Omental fat pad (tissue), 4 donors: Measurements from ENCODE around the gene CALCR. TPM values are rescaled to one million over a fixed set of nuclear protein-coding genes. Genes with fewer than 3 reads are reported as not detected.

ENCODE experiments used
- ATAC-seq: fragments of 150-250 bp; one replicate; pipeline ENCODE4 v1.9.1; 2016; ENCODE audit warnings: mild to moderate bottlenecking, moderate library complexity; ENCODE audit not compliant: low FRiP score
- DNase-seq: peaks from one replicate; pipeline ENCODE4 v3.0.0-alpha.2; 2019; ENCODE audit warnings: low spot score
- CTCF ChIP-seq, 3 donors: fragments of 450-650 bp; IDR thresholded peaks; one replicate each; pipeline ENCODE4 v1.5.1; 2016 to 2017; ENCODE audit warnings: antibody characterized with exemption in 3 of 3, mild to moderate bottlenecking in 3 of 3, moderate library complexity in 2 of 3
- total RNA-seq, 4 donors: library from RNA; depleted of rRNA; stranded (reverse); fragments of >200 nt; gene quantifications; one replicate each; pipeline ENCODE4 v1.1.0, GENCODE V29; 2016

Gene CALCR
- total RNA-seq, 4 donors from 2014 or later: 0.24 to 0.50 (median 0.28) TPM; not detected in 1

DNA sequence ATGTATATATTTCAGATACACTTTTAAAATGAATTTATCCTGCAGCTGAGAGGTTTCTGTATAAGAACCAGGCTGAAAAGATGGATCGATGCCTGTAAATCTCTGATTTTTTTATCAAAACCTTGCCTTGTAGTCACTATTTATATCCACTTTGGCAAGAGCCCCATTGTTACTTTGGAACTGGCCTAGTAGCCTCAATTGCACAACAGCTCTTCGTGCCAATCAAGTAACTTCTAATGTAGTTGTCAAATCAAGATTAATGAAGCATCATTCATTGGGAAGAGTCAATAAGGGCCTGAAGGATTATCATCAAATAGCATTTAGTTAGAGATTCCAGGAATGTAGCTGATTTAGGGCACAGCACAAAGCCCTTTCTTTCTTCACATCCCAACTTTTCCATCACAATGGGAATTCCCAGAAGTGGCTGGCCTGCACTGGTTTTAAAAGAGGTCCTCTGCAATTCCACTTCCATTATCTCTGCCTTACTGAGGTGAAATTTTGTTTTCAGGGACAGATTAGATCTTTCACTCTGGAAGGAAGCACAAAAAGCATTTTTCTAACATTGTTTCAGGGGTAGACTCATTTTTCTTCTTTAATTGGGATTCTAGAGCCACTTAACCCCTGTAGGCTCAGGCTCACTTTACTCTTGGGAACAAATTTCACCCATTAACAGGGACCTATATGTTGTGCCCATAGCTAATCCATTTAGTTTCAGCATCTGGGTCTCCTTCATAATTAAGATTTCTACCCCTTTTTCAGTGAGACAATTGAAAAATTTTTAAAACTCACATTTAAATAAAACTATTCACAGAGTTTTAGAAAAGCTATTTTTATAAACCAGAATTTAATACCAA, 97.8 kb downstream of the CALCR start:
- ATAC-seq: no peak
- no peak for TF ChIP-seq CTCF (IDR thresholded peaks at IDR 0.05)
- DNase-seq: no peak

GRCh38 chr7:93475811-93476210, 98.7 kb downstream of the CALCR start:
- no peak for DNase-seq
- no peak for ATAC-seq
- TF ChIP-seq CTCF (IDR thresholded peaks at IDR 0.05): no peak

DNA sequence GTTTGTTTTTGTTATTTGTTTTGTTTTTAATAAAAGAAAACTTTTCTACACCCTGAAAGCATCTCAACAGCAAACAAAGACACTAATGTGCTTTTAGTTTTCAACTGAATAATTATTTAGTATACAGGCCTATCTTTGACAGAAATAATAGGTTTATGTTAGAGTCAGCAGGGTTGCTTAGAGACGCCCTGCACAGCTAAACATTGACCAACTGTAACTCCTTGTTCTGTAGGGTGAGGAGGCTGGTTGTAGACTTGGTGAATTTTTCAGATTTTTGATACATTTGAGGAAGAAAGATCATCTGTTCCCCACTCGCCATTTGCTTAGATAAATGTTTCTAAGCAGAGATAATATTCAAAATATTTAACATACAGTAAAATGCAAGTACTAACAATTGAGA, 103.1 kb downstream of the CALCR start:
- TF ChIP-seq CTCF (IDR thresholded peaks at IDR 0.05): no peak
- DNase-seq (no peak), ATAC-seq (no peak)

GRCh38 chr7:93463764-93464163, 110.8 kb downstream of the CALCR start:
- no peak for DNase-seq
- no peak for TF ChIP-seq CTCF (IDR thresholded peaks at IDR 0.05)

DNA sequence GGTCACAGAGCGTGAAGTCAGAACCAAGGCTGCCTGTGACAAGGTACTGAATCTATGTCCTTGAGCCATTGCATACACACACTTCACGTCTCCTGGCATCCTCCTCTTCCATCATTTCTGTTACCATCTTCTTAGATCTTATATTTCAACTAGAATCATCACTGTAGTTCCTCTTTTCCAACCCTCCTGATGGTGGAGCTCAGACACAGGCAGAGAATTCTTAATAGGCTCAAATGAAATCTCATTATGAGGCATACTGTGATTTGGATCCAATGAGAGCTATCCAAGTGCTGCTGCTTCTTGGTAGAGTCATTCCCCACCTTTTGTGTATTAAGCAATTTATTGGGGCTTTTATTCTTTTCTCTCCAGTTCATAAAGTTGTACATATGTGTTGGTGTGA, 113.2 kb downstream of the CALCR start:
- ATAC-seq (no peak), DNase-seq (no peak)
- no peak for TF ChIP-seq CTCF (IDR thresholded peaks at IDR 0.05)

More at GRCh38 chr7:93463764-93464163, 110.8 kb downstream of the CALCR start:
- no peak for ATAC-seq

DNA sequence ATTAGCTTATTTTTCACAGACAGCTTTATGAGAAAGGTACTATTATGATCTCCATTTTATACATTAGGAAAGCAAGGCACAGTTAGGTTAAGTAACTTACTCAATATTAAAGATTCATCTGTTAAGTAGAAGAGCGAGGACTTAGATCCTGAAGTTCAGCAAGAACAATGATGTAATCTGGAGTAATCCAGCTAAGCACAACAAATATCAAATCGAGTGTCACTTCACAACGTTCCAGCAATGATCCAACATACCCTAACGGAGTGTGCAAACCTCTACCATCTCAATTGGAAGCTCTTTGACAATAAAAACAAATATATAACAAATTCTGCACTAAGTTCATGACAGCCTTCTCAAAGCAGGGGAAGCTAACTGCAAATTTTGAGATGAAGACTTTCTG, 121.3 kb downstream of the CALCR start:
- DNase-seq (no peak), ATAC-seq (no peak)

More for the DNA sequence above, 121.3 kb downstream of the CALCR start:
- TF ChIP-seq CTCF (IDR thresholded peaks at IDR 0.05): no peak
